Activated CD4-positive, alpha-beta T cell treated with anti-CD3 and anti-CD28 coated beads, Interleukin-2, amount 10 ng/mL, durations not matched to agents 24 days and 14 days (primary cell): ENCODE measurements around the gene TRIM60. TPM values are rescaled to one million over a fixed set of nuclear protein-coding genes. Genes with fewer than 3 reads are reported as not detected.
"Not testable (repeated sequence)": the region's sequence is repeated elsewhere in the genome, so short reads cannot be mapped to it uniquely, and the experiment has no call there.

Source experiments
- DNase-seq: peaks from one replicate; pipeline ENCODE4 v3.0.0; 2022
- H3K27ac Mint-ChIP-seq: one replicate; pipeline ENCODE4 v1.8.0; 2022; ENCODE audit warnings: mild to moderate bottlenecking, mixed read lengths
- H3K27me3 Mint-ChIP-seq: one replicate; pipeline ENCODE4 v1.8.0; 2022; ENCODE audit warnings: mixed read lengths
- H3K36me3 Mint-ChIP-seq: one replicate; pipeline ENCODE4 v1.8.0; 2022; ENCODE audit warnings: low read depth, mild to moderate bottlenecking, mixed read lengths
- H3K4me1 Mint-ChIP-seq: one replicate; pipeline ENCODE4 v1.8.0; 2021; ENCODE audit warnings: mixed read lengths
- H3K4me3 Mint-ChIP-seq: one replicate; pipeline ENCODE4 v1.8.0; 2022; ENCODE audit warnings: mild to moderate bottlenecking, moderate library complexity, mixed read lengths
- H3K9me3 Mint-ChIP-seq: one replicate; pipeline ENCODE4 v1.8.0; 2021; ENCODE audit warnings: mixed read lengths
- intact Hi-C: fragments of 100-400 bp; cut with micrococcal nuclease; formaldehyde crosslinking; loops from one replicate; pipeline ENCODE4 v1.15.1; 2023
- total RNA-seq: library from RNA; stranded (reverse); gene quantifications from 2 replicates; pipeline ENCODE4 v1.2.3, GENCODE V29; 2022

Gene TRIM60
- total RNA-seq, 1 donor from 2014 or later = not detected

DNA sequence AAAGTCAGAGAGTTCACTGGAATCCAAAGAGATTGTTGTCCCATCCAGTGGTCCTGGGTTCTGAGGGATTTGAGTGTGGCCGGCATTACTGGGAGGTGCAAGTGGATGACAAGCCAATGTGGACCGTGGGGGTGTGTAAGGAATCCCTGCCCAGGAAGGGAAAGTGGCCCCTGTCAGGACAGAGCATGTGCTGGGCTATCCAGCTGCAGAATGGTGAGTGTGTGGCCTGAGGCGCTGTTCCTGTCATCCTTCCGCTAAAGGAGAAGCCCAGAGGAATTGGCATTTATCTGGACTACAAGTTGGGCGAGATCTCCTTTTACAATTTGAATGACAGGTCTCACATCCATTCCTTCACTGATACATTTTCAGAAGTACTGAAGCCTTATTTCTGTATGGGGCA, 20.4 kb upstream of the TRIM60 start:
- Mint-ChIP-seq H3K4me1 (peaks cover 12% of the 10 kb centered on the region), H3K27me3 (peaks cover 31% of the 10 kb centered on the region), H3K9me3 (no peaks in the 10 kb centered on the region), H3K27ac (no peak overlapping the region), H3K36me3 (no peaks in the 10 kb centered on the region), H3K4me3 (no peak overlapping the region)
- no peak for DNase-seq
- intact Hi-C loops = no loop called here

DNA sequence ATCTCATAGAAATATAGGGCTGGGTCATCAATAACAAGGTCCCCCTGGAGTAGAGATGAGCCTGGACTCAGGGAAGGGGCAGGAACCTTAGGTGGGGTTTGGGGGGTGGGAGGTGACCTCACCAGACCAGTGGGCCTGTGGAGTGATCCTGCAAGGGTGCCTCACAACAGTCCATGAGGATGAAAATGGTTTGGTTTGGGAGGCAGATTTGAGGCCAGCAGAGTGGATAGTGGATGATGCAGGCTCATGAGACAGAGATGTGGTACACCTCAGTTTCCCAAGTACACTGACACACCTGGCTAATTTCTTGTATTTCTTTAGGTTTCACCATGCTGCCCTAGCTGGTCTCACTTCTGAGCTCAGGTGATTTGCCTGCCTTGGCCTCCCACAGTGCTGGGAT, 18.1 kb upstream of the TRIM60 start:
- H3K36me3 Mint-ChIP-seq = no peaks in the 10 kb centered on the region
- H3K27ac Mint-ChIP-seq = no peak overlapping the region
- DNase-seq = no peak
- intact Hi-C loops = no loop called here
- H3K9me3 Mint-ChIP-seq = no peaks in the 10 kb centered on the region
- peaks cover 12% of the 10 kb centered on the region for H3K4me1 Mint-ChIP-seq
- H3K4me3 Mint-ChIP-seq = no peak overlapping the region
- H3K27me3 Mint-ChIP-seq = peaks cover 27% of the 10 kb centered on the region

DNA sequence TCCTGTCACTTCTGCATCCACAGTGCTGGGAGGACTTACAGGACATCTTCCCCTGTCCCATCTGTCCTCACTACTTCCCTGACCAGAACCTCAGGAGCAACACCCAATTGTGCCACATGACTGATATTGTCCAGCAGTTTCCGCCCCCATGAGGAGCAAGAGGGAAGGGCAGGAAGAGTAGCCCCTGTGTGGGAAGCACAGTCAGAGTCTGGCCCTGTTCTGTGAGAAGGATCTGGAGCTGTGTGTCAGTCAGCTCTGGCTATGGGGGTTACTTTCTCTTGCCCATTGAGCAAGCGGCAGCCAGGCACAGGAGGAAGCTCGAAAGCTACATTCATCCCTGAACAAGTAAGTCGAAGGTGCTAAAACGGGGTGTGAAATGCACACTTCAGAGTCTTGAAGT, 14.8 kb upstream of the TRIM60 start:
- H3K4me1 Mint-ChIP-seq = no peaks in the 10 kb centered on the region
- no peak overlapping the region for H3K27ac Mint-ChIP-seq
- H3K36me3 Mint-ChIP-seq = no peaks in the 10 kb centered on the region
- peaks cover 13% of the 10 kb centered on the region for H3K27me3 Mint-ChIP-seq
- intact Hi-C loops = no loop called here
- H3K4me3 Mint-ChIP-seq = no peak overlapping the region
- no peak for DNase-seq
- no peaks in the 10 kb centered on the region for H3K9me3 Mint-ChIP-seq

DNA sequence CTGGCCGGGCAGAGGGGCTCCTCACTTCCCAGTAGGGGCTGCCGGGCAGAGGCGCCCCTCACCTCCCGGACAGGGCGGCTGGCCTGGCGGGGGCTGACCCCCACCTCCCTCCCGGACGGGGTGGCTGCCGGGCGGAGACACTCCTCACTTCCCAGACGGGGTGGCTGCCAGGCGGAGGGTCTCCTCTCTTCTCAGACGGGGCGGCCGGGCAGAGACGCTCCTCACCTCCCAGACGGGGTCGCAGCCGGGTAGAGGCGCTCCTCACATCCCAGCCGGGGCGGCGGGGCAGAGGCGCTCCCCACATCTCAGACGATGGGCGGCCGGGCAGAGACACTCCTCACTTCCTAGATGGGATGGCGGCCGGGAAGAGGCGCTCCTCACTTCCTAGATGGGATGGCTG, 11.8 kb upstream of the TRIM60 start:
- H3K27ac Mint-ChIP-seq, H3K4me1 Mint-ChIP-seq, H3K36me3 Mint-ChIP-seq, intact Hi-C loops, H3K27me3 Mint-ChIP-seq, H3K4me3 Mint-ChIP-seq, H3K9me3 Mint-ChIP-seq, DNase-seq: not testable (repeated sequence)

DNA sequence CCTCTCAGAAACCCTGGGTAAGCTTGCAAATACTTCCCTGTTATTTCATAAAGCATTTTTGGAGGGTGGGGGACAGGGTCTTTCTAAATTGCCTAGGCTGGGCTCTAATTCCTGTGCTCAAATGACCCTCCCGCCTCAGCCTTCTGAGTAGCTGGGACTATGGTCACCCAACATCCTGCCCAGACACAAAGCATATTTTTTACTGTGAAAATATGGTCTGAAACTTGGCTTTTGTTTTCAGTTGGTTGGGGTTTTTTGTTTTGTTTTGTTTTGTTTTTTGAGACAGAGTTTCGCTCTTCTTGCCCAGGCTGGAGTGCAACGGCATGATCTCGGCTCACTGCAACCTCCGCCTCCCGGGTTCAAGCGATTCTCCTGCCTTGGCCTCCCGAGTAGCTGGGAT, 6.0 kb upstream of the TRIM60 start:
- intact Hi-C loops, H3K4me3 Mint-ChIP-seq, H3K4me1 Mint-ChIP-seq, H3K36me3 Mint-ChIP-seq, H3K27ac Mint-ChIP-seq, H3K9me3 Mint-ChIP-seq, DNase-seq, H3K27me3 Mint-ChIP-seq: not testable (repeated sequence)

DNA sequence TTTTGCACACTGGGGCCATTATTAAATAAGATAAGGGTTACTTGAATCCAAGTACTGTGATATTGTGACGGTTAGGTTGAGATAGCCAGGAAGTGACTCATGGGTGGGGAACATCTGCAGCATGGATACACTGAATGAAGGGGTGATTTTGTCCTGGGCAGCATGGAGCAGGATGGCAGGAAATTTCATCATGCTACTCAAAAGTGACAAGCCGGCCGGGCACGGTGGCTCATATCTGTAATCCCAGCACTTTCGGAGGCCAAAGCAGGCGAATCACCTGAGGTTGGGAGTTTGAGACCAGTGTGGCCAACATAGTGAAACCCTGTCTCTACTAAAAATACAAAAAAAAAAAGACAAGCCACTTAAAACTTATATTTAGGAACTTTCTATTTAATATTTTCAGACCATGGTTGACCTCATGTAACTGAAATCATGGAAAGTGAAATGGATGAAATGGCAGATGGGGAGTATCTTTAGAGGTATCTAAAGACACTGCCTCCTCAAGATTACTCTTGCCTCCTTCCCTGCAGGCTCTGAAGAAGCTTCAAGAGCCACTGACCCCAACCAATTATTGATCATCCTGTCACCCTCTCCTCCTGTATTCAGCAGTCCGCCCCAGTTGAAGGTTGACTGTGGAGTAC, 3.9 kb upstream of the TRIM60 start:
- H3K27ac Mint-ChIP-seq = no peak overlapping the region
- H3K36me3 Mint-ChIP-seq = no peaks in the 10 kb centered on the region
- no peaks in the 10 kb centered on the region for H3K4me1 Mint-ChIP-seq
- intact Hi-C loops = no loop called here
- peaks cover 7% of the 10 kb centered on the region for H3K27me3 Mint-ChIP-seq
- no peak for DNase-seq
- no peaks in the 10 kb centered on the region for H3K9me3 Mint-ChIP-seq
- no peak overlapping the region for H3K4me3 Mint-ChIP-seq

DNA sequence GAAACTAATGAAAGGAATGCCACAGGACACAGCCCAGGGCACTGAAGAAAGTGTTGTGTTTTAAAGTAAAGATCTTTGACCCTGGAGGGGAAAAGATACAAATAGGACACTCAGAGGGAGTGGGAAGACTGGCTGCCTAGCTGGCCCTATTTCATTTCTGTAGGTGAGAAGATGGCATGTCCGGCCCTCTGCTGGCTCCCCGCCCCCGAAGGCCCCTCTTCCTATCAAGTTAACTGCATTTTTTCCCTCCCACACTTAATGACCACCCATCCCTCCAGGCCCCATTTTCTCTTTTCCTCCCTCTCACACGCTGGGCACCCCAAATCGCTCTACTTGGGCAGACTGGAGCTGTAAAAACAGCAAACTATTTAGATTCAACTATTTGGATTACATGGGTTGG, 16.4 kb downstream of the TRIM60 start:
- Mint-ChIP-seq H3K36me3 (no peaks in the 10 kb centered on the region), H3K4me3 (no peak overlapping the region), H3K27ac (no peak overlapping the region), H3K27me3 (peaks cover 5% of the 10 kb centered on the region), H3K4me1 (no peaks in the 10 kb centered on the region), H3K9me3 (no peaks in the 10 kb centered on the region)
- intact Hi-C loops = no loop called here
- no peak for DNase-seq

DNA sequence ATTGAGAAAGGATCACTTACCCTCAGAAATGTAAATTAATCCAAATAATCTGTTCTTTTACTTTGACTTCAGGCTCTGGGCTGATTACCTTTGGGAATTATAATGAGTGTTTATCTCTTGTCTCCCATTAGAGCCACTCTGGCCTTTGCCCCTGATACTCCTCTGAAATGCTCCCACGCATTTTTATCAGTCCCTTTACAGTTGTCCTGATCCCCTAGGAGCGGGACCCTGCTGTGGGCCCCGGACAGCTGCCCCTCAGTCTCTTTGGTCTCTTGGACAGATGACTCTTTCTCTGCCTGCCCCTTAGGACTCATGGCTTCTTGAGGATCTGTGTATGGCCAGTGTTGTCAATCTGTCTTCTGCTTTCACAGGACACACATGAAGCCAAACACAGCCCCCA, 20.8 kb downstream of the TRIM60 start:
- H3K4me3 Mint-ChIP-seq = no peak overlapping the region
- no peaks in the 10 kb centered on the region for H3K9me3 Mint-ChIP-seq
- no peaks in the 10 kb centered on the region for H3K4me1 Mint-ChIP-seq
- no peak for DNase-seq
- H3K27me3 Mint-ChIP-seq = no peaks in the 10 kb centered on the region
- H3K27ac Mint-ChIP-seq = no peak overlapping the region
- intact Hi-C loops = no loop called here
- H3K36me3 Mint-ChIP-seq = no peaks in the 10 kb centered on the region

DNA sequence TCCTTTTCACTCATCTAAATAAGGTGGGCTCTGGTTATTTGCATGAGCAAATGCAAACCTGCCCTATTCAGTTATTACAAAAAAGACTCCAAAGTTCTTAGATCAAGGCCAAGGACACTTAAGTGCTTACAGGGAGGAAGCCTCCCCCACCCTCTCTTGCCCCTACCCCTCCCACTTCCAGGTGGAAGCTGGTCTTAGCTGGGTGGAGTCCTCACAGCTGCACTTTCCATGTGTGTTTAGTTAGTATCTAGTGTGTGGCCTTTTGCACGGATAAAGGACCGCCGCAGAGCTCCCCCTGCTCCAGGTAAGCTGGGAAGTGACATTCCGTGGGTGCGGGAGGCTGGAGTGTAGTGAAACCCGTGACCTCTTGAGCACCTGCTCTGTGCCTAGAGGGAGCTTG, 21.8 kb downstream of the TRIM60 start, which contains the start of gene TRIM75:
TSS of gene TRIM75 (plus strand) at position 222 of the 400 bp plus-strand sequence. CDS start 5,282 bp downstream, outside the sequence.
- intact Hi-C loops = no loop called here
- H3K4me1 Mint-ChIP-seq = no peaks in the 10 kb centered on the region
- H3K36me3 Mint-ChIP-seq = no peaks in the 10 kb centered on the region

DNA sequence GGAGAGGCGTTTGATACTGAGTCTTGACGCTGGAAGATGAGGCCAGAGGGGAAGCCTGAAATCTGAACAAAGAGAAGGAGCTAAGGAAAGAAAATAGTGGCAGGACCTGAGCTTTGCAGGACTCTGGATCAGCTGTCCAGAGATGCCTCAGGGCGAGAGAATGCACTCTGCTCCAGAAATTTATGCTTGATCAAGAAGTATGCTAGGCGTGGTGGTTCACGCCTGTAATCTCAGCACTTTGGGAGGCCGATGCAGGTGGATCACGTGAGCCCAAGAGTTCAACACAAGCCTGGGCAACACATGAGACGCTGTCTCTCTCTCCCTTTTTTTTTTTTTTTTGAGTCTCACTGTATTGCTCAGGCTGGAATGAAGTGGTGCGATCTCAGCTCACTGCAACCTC, 23.8 kb downstream of the TRIM60 start:
- Mint-ChIP-seq H3K4me3 (no peak overlapping the region), H3K27ac (no peak overlapping the region), H3K9me3 (no peaks in the 10 kb centered on the region), H3K36me3 (no peaks in the 10 kb centered on the region), H3K4me1 (no peaks in the 10 kb centered on the region), H3K27me3 (no peaks in the 10 kb centered on the region)
- intact Hi-C loops = no loop called here
- no peak for DNase-seq

More for the DNA sequence above, 21.8 kb downstream of the TRIM60 start, which contains the start of gene TRIM75:
- no peak within 1 kb of the TSS for H3K27ac Mint-ChIP-seq
- no peaks in the 10 kb centered on the region for H3K27me3 Mint-ChIP-seq
- DNase-seq = no peak
- H3K4me3 Mint-ChIP-seq = no peak within 1 kb of the TSS
- H3K9me3 Mint-ChIP-seq = no peaks in the 10 kb centered on the region

DNA sequence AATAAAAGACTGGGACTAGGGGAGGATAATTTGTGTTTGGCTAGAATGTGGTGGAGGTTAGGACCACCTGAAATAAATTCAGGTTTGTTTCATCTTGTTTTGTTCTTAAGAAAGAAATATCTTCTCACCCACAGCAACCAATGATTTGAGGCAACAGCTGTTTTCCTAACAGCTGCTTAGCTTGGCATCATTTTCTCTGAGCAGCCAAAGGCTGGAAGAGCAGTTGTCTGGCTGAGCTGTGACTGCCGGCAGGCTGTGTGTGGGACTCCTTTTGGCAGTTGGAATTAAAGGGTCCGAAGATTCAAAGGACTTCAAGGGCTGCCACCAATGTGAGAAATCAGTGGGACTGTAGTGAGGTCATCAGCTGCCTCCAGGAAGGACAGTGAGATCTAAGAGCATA, 26.9 kb downstream of the TRIM60 start:
- intact Hi-C loops = no loop called here
- no peak overlapping the region for H3K27ac Mint-ChIP-seq
- DNase-seq = no peak
- H3K4me1 Mint-ChIP-seq = no peaks in the 10 kb centered on the region
- no peak overlapping the region for H3K4me3 Mint-ChIP-seq
- no peaks in the 10 kb centered on the region for H3K36me3 Mint-ChIP-seq
- H3K27me3 Mint-ChIP-seq = no peaks in the 10 kb centered on the region
- H3K9me3 Mint-ChIP-seq = no peaks in the 10 kb centered on the region

DNA sequence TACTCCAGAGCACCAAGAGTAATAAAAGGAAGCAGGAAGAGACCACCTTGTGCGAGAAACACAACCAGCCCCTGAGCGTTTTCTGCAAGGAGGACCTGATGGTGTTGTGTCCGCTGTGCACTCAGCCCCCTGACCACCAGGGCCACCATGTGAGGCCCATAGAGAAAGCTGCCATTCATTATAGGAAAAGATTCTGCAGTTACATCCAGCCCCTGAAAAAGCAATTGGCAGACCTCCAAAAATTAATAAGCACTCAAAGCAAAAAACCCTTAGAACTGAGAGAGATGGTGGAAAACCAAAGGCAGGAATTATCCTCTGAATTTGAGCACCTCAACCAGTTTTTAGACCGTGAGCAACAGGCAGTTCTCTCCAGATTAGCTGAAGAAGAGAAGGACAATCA, 27.6 kb downstream of the TRIM60 start:
- H3K27ac Mint-ChIP-seq = no peak overlapping the region
- intact Hi-C loops = no loop called here
- H3K4me1 Mint-ChIP-seq = no peaks in the 10 kb centered on the region
- H3K27me3 Mint-ChIP-seq = no peaks in the 10 kb centered on the region
- no peak for DNase-seq
- H3K4me3 Mint-ChIP-seq = no peak overlapping the region
- no peaks in the 10 kb centered on the region for H3K36me3 Mint-ChIP-seq
- H3K9me3 Mint-ChIP-seq = no peaks in the 10 kb centered on the region

DNA sequence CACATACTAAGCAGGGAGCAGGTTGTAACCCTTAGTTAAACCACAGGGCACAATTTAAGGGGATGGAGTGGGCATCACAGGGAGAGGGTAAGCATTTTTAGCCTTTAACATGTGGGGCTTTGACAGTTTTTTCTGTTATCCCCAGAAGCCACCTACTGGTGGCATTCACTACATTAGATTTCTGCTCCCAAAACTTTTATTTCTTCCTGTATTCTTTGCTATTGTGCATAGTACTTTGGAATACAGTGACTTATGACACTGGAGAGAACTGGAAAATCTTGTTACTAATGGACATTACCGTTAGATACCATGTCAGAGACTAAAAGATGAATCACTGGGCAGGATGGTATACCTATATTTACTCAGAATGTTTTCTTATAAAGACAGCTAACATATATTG, 29.1 kb downstream of the TRIM60 start:
- Mint-ChIP-seq H3K9me3 (no peaks in the 10 kb centered on the region), H3K27ac (no peak overlapping the region)

DNA sequence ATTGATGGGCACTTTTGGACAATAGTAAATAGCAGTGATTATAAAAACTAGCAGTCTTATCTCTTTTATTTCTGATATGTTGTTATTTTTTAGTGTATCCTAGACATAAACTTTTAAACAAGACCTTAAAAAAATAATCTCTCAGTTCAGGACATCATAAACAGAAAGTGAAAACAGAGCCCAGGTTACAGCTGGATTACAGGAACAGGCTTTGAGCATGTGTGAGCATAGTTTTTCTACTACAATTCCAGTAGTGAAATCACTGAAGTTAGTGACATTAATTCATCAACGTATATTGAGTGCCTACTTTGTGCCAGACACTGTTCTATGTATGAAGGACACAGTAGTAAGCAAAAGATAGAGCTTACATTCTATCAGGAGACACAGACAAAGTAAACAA, 38.8 kb downstream of the TRIM60 start:
- Mint-ChIP-seq H3K27ac (no peak overlapping the region), H3K27me3 (no peaks in the 10 kb centered on the region), H3K9me3 (no peaks in the 10 kb centered on the region), H3K4me1 (no peaks in the 10 kb centered on the region), H3K36me3 (no peaks in the 10 kb centered on the region), H3K4me3 (no peak overlapping the region)
- DNase-seq = no peak
- intact Hi-C loops = no loop called here

More for the DNA sequence above, 29.1 kb downstream of the TRIM60 start:
- Mint-ChIP-seq H3K36me3 (no peaks in the 10 kb centered on the region), H3K4me1 (no peaks in the 10 kb centered on the region), H3K27me3 (no peaks in the 10 kb centered on the region), H3K4me3 (no peak overlapping the region)
- DNase-seq = no peak
- intact Hi-C loops = no loop called here

DNA sequence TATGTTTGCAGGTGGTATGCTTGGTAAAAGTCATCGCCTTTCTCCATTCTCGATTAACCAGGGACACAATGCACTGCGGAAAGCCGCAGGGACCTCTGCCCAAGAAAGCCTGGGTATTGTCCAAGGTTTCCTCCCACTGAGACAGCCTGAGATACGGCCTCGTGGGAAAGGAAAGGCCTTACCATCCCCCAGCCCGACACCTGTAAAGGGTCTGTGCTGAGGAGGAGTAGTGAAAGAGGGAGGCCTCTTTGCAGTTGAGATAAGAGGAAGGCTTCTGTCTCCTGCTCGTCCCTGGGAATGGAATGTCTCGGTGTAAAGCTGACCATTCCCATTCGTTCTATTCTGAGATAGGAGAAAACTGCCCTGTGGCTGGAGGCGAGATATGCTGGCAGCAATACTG, 41.5 kb downstream of the TRIM60 start:
- intact Hi-C loops, H3K4me3 Mint-ChIP-seq, H3K27ac Mint-ChIP-seq, H3K4me1 Mint-ChIP-seq, H3K36me3 Mint-ChIP-seq, DNase-seq, H3K9me3 Mint-ChIP-seq, H3K27me3 Mint-ChIP-seq: not testable (repeated sequence)
